ENCODE results near the gene PEX6. TPM values are rescaled to one million over a fixed set of nuclear protein-coding genes. Genes with fewer than 3 reads are reported as not detected.

The PEX6 gene
- total RNA-seq, 1 donor from 2014 or later: 19.6 TPM

GRCh38 chr6:42921801-42922200, 57.2 kb downstream of the PEX6 start:
- Histone ChIP-seq H3K36me3 (no peaks in the 10 kb centered on the region), H3K27me3 (no peaks in the 10 kb centered on the region), H3K4me3 (no peak overlapping the region), H3K4me1 (no peaks in the 10 kb centered on the region), H3K9me3 (no peaks in the 10 kb centered on the region), H3K27ac (no peak overlapping the region)
- TF ChIP-seq POLR2A (IDR thresholded peaks at IDR 0.05): no peak
- no peak for TF ChIP-seq CTCF (IDR thresholded peaks at IDR 0.05)
- no peak for TF ChIP-seq POLR2AphosphoS5 (IDR thresholded peaks at IDR 0.05; ENCODE audit: insufficient read depth in 1 of 2, low read depth in 1 of 2)
- DNase-seq (ENCODE audit: extremely low spot score in 2 of 2): no peak
- intact Hi-C loops (cut with DNase I): no loop called here

GRCh38 chr6:42916288-42916687, 62.7 kb downstream of the PEX6 start:
- no peak for DNase-seq (ENCODE audit: extremely low spot score in 2 of 2)
- Histone ChIP-seq H3K27me3 (no peaks in the 10 kb centered on the region), H3K36me3 (no peaks in the 10 kb centered on the region), H3K27ac (no peak overlapping the region), H3K4me1 (peaks cover 6% of the 10 kb centered on the region), H3K9me3 (no peaks in the 10 kb centered on the region), H3K4me3 (no peak overlapping the region)
- intact Hi-C loops (cut with DNase I): no loop called here
- TF ChIP-seq CTCF (IDR thresholded peaks at IDR 0.05): no peak
- no peak for TF ChIP-seq POLR2A (IDR thresholded peaks at IDR 0.05)
- no peak for TF ChIP-seq POLR2AphosphoS5 (IDR thresholded peaks at IDR 0.05; ENCODE audit: insufficient read depth in 1 of 2, low read depth in 1 of 2)

- H3K27ac ChIP-seq: no peak within 1 kb of the TSS
- H3K4me3 ChIP-seq: no peak within 1 kb of the TSS
- TF ChIP-seq POLR2A (IDR thresholded peaks at IDR 0.05) (no peak), CTCF (IDR thresholded peaks at IDR 0.05) (no peak), POLR2AphosphoS5 (IDR thresholded peaks at IDR 0.05; ENCODE audit: insufficient read depth in 1 of 2, low read depth in 1 of 2) (no peak)
- no peak for DNase-seq (ENCODE audit: extremely low spot score in 2 of 2)
- no peaks in the 10 kb centered on the region for H3K9me3 ChIP-seq
- intact Hi-C loops (cut with DNase I): no loop called here
- no peaks in the 10 kb centered on the region for H3K36me3 ChIP-seq
- peaks cover 7% of the 10 kb centered on the region for H3K4me1 ChIP-seq
- H3K27me3 ChIP-seq: no peaks in the 10 kb centered on the region
Measured at GRCh38 chr6:42915732-42916131, 63.2 kb downstream of the PEX6 start, which contains the start of gene PTCRA. Gene PTCRA (plus strand): TSS chr6:42916053. CDS start chr6:42916070, 17 bp downstream.

GRCh38 chr6:42914546-42914945, 64.4 kb downstream of the PEX6 start:
- Histone ChIP-seq H3K27ac (no peak overlapping the region), H3K9me3 (no peaks in the 10 kb centered on the region), H3K27me3 (no peaks in the 10 kb centered on the region), H3K4me1 (peaks cover 7% of the 10 kb centered on the region), H3K36me3 (no peaks in the 10 kb centered on the region), H3K4me3 (no peak overlapping the region)
- TF ChIP-seq POLR2AphosphoS5 (IDR thresholded peaks at IDR 0.05; ENCODE audit: insufficient read depth in 1 of 2, low read depth in 1 of 2) (no peak), CTCF (IDR thresholded peaks at IDR 0.05) (no peak), POLR2A (IDR thresholded peaks at IDR 0.05) (no peak)
- no peak for DNase-seq (ENCODE audit: extremely low spot score in 2 of 2)
- intact Hi-C loops (cut with DNase I): no loop called here

Other genes with a start within 250 kb of the PEX6 start
- 16.7 TPM for gene TBCC, start 233.1 kb downstream of the PEX6 start, total RNA-seq
- 19.2 TPM for gene BICRAL, start 197.1 kb downstream of the PEX6 start, total RNA-seq
- gene RPL7L1, start 99.6 kb downstream of the PEX6 start, total RNA-seq: 55.7 TPM
- gene PTCRA, start 63.1 kb downstream of the PEX6 start, total RNA-seq: not detected
- 30.2 TPM for gene CNPY3, start 49.7 kb downstream of the PEX6 start, total RNA-seq
- gene GNMT, start 18.4 kb downstream of the PEX6 start, total RNA-seq: 1.5 TPM
- gene PPP2R5D, start 5.4 kb upstream of the PEX6 start, total RNA-seq: 26.3 TPM
- 40.3 TPM for gene MEA1, start 34.8 kb upstream of the PEX6 start, total RNA-seq
- 52.1 TPM for gene KLHDC3, start 35.1 kb upstream of the PEX6 start, total RNA-seq
- 36.6 TPM for gene RRP36, start 42.4 kb upstream of the PEX6 start, total RNA-seq
- gene CUL7, start 74.7 kb upstream of the PEX6 start, total RNA-seq: 13.0 TPM
- gene MRPL2, start 80.3 kb upstream of the PEX6 start, total RNA-seq: 14.2 TPM
- 17.2 TPM for gene KLC4, start 80.5 kb upstream of the PEX6 start, total RNA-seq
- gene PTK7, start 97.1 kb upstream of the PEX6 start, total RNA-seq: 62.1 TPM
- gene SRF, start 192.1 kb upstream of the PEX6 start, total RNA-seq: 28.2 TPM
- gene CUL9, start 203.0 kb upstream of the PEX6 start, total RNA-seq: 49.1 TPM